GM18873 (cell line): ENCODE results near the gene DEF6.

Source experiments
- ATAC-seq: cut with Tn5 transposase; IDR thresholded peaks from one replicate; pipeline ENCODE4 v1.9.1; 2021; ENCODE audit warnings: mild to moderate bottlenecking, moderate library complexity, moderate number of reproducible peaks; ENCODE audit not compliant: unreplicated experiment, low FRiP score

The DEF6 gene

GRCh38 chr6:35342258-35343091, 44.9 kb downstream of the DEF6 start, which contains the start of gene PPARD:
TSS of gene PPARD (plus strand) at chr6:35342558. CDS start at chr6:35411088, 68,530 bp downstream.
- peak; percentile 89 for ATAC-seq

DNA sequence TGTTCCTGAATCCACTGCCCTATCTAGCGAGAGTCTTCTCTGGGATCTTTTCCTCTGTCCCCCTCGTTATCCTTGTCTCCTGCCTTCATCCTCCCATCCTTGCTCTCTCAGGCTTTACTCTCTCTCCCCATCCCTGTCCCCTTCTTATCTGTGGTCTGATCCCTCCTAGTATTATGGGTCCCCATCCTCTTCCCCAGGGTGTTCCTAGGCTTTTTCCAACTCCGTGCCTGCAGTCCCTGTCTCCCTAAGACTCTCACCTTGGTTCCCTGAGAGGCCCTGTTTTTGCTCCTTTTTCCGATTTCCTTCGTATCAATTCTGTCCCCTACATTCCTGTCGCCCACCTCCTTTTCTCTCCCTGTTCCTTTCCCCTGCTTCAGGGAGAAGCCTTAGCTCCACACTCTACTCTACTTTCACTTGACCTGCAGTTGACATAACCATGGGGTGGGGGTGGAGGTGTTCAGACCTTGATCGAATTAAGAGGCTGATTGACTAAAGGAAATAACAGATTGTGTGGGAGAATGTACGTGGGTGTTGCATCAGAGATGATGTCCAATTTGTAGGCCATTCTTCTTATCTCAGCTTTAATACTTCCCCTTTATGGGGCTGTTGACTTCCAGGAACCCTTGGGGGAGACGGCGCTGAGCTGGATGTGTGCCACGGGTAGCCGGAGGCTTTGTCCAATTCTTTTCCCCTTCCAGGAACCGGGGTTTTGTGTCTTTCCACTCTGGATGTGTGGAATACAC, 45.6 kb downstream of the DEF6 start:
- ATAC-seq = no peak

DNA sequence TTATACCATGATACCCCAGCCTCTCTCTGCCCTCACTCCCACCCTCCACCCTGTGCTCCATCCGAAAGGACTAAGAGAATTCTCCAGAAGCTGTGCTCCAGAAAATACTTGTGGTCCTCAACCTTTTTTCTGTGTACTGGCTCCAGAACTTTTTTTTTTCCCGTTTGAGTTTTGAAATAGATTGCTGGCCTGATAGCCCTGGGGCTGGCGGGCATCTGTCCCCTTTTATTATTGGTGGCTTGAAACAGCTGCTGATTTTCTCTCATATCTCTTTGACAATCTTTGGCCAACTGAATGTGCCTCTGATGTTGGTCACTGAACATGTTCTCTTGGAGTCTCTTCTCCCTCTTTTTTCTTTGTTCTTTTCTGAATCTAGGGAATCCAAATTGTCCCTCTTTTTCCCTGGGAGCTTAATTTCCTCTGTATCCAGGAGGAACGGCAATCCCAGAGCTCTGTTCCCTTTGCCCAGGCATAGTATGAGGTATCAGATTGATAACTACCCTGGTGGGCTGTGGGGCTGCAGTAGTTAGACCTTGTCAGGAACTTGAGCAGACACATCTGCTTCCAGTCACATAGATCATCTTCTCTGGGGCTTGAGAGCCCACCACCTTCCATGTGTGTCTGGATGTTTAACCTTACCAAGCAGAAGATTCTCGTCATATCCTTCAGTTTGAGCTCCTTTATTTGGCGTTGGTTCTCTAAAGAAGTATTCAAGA, 46.4 kb downstream of the DEF6 start:
- ATAC-seq = no peak

- no peak for ATAC-seq
Observed at GRCh38 chr6:35351422-35351821, 53.8 kb downstream of the DEF6 start.

- ATAC-seq = no peak
Observed at GRCh38 chr6:35352735-35353134, 55.1 kb downstream of the DEF6 start.

DNA sequence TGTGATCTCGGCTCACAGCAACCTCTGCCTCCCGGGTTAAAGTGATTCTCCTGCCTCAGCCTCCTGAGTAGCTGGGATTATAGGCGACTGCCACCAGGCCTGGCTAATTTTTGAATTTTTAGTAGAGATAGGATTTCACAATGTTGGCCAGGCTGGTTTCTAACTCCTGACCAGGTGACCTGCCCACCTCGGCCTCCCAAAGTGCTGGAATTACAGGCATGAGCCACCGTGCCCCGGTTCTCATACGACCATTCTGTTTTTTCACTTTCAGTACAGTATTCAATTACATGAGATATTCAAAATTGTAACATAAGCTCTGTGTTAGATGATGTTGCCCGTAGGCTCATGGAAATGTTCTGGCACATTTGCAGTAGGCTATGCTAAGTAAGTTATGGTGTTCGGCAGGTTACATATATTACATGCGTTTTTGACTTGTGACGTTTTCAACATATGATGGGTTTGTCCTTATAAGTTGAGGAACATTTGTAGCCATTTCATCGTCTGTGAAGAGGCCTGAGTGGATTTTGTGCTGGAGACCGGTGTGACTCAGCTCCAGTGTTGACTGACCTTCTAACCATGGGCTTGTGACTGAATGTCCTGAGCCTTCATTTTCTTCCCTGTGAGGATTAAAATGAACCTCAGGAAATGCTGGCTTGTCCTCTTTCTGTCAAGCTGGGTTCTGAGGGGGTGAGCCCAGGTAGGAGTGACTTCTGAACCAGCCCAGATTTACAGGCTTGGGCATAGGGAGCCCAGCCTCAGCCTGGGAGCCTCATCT, 56.9 kb downstream of the DEF6 start:
- ATAC-seq = no peak

GRCh38 chr6:35356391-35356790, 58.8 kb downstream of the DEF6 start:
- no peak for ATAC-seq

GRCh38 chr6:35357677-35358076, 60.1 kb downstream of the DEF6 start:
- ATAC-seq = no peak

GRCh38 chr6:35358086-35358485, 60.5 kb downstream of the DEF6 start:
- ATAC-seq = no peak

GRCh38 chr6:35359346-35359743, 61.7 kb downstream of the DEF6 start:
- no peak for ATAC-seq

DNA sequence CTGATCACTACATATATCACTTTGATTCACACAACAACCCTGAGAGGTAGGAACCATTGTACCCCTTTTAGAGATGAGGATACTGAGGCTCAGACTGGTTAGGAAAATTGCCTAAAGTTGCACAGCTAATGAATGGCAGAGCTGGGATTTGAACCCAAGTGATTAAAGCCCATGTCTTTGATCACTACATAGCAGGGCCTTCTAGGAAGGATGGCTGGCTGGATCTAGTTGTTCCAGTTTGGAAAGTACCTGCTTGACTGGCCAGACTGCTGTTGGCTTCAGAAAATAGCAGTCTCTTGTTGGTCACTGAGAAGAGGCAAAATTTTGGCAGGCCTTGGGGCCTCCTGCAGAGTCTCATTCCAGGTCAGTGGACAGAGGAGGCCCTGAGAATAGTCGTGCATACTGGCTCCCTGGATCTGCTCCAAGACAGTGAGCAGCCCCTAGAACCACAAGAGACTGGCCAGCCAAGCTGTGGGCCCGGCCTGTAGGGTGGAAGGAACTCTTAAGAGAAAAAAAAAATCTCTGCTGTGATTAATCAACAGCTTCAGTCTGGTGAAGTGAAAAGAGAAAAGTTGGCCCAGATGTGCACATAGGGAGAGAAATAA, 62.2 kb downstream of the DEF6 start:
- ATAC-seq = no peak

- no peak for ATAC-seq
Observed at GRCh38 chr6:35360349-35361138, 62.9 kb downstream of the DEF6 start.

GRCh38 chr6:35362200-35362599, 64.6 kb downstream of the DEF6 start:
- ATAC-seq = no peak

DNA sequence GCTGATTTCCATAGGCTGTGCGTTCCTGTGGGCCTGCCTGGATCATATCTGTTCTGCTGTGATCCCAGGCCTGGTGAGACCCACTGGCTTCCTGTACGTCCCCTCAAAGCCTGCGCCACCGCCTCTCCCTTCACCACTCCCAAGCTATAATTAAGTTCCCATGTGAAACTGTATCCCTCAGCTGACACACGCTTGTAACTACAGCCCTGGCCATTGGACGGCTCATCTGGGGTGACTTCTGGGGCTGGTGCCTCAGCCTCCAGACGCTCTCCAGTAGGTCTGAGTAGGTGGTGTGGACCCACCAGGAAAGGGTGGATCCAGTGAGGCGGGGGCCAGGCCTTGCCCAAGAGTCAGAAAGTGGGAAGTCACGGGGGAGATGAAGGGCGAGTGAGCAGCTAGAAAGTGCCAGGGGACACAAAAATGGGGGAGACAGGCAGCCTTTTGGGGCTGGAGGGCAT, 65.7 kb downstream of the DEF6 start:
- ATAC-seq = no peak

GRCh38 chr6:35365594-35366203, 68.1 kb downstream of the DEF6 start:
- ATAC-seq = no peak

- no peak for ATAC-seq
Observed at GRCh38 chr6:35366204-35366596, 68.6 kb downstream of the DEF6 start.

DNA sequence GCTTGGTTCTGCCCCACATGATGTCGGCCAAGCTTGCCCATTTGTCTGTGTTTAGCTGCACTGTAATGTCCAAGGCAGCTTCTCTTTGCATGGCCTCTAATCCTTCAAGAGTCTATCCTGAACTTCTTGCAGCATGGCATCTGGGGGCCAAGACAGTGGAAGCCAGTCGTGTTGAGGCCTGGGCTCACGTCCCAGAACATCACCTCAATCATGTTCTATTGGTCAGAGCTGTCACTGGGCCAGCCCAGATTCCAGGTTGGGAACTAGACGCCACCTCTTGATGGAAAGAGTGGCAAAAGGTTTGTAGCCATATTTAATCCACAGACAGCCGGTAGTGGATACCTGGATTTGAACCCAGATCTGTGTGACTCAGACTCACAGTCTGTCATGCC, 70.0 kb downstream of the DEF6 start:
- no peak for ATAC-seq

- ATAC-seq = no peak
Observed at GRCh38 chr6:35368038-35368887, 70.6 kb downstream of the DEF6 start.
